ENCODE data around the gene PEA15.

- TF ChIP-seq EZH2 (IDR thresholded peaks at IDR 0.05; ENCODE audit: insufficient read depth, poor library complexity, severe bottlenecking) (no peak), EZH2phosphoT487 (IDR thresholded peaks at IDR 0.05; ENCODE audit: insufficient read depth, low read depth) (no peak)
Measured at GRCh38 chr1:160186246-160186645, 18.9 kb upstream of the PEA15 start.

Measured in GM23248 (cell line).